ENCODE measurements around the gene KPNA5. TPM values are rescaled to one million over a fixed set of nuclear protein-coding genes. Genes with fewer than 3 reads are reported as not detected.

Gene KPNA5
- total and polyA plus RNA-seq, 9 donors: 6.4 to 20.4 (median 10.4) TPM

GRCh38 chr6:116772450-116772849 is 91.4 kb downstream of the KPNA5 start:
- Histone ChIP-seq H3K9me3 (replicated peaks; ENCODE audit: control insufficient read depth, low read depth, low read length) (no peaks in the 10 kb centered on the region), H3K27ac (ENCODE audit: low read length) (no peak overlapping the region), H3K36me3 (ENCODE audit: control insufficient read depth, insufficient read depth, low read length) (no peaks in the 10 kb centered on the region), H3K27me3 (ENCODE audit: control insufficient read depth, insufficient read depth, low read length) (no peaks in the 10 kb centered on the region), H3K4me3 (ENCODE audit: low read length) (no peak overlapping the region), H3K4me1 (ENCODE audit: control insufficient read depth, insufficient read depth, low read length) (no peaks in the 10 kb centered on the region)
- WGBS (ENCODE audit: insufficient coverage): 44% methylated on average over 1 of the region's 1 CpG
- DNase-seq: no peak

DNA sequence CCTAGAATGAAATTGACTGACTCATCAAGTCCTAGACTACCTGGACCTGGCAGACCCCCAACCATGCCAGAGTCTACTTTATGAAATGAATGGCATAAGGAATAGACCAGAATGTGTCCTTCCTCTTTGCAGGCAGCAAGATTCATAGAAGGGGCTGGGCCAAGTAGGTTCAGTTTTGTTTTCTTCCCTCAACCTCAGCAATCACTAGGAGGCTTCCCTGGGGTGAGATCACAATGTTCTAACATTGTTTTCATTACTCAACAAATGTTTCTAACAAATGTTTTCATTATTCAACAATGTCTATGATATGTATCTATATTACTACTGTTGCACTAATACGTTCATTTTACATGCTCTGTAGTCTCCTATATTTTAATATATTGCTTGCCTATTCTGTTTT is 92.9 kb downstream of the KPNA5 start:
- Histone ChIP-seq H3K4me3 (ENCODE audit: low read length) (no peak overlapping the region), H3K27ac (ENCODE audit: low read length) (no peak overlapping the region), H3K27me3 (ENCODE audit: control insufficient read depth, insufficient read depth, low read length) (no peaks in the 10 kb centered on the region), H3K4me1 (ENCODE audit: control insufficient read depth, insufficient read depth, low read length) (no peaks in the 10 kb centered on the region), H3K9me3 (replicated peaks; ENCODE audit: control insufficient read depth, low read depth, low read length) (no peaks in the 10 kb centered on the region), H3K36me3 (ENCODE audit: control insufficient read depth, insufficient read depth, low read length) (no peaks in the 10 kb centered on the region)
- no CpG with 5 or more reads among the region's 1 CpG for WGBS (ENCODE audit: insufficient coverage)
- DNase-seq: peak; percentile 13

- Histone ChIP-seq H3K9me3 (replicated peaks; ENCODE audit: control insufficient read depth, low read depth, low read length) (no peaks in the 10 kb centered on the region), H3K4me1 (ENCODE audit: control insufficient read depth, insufficient read depth, low read length) (no peaks in the 10 kb centered on the region), H3K36me3 (ENCODE audit: control insufficient read depth, insufficient read depth, low read length) (no peaks in the 10 kb centered on the region), H3K27ac (ENCODE audit: low read length) (no peak overlapping the region), H3K4me3 (ENCODE audit: low read length) (no peak overlapping the region), H3K27me3 (ENCODE audit: control insufficient read depth, insufficient read depth, low read length) (no peaks in the 10 kb centered on the region)
- no CpG with 5 or more reads among the region's 13 CpGs for WGBS (ENCODE audit: insufficient coverage)
- peak; percentile 61 for DNase-seq
Measured at GRCh38 chr6:116779573-116780164, 98.7 kb downstream of the KPNA5 start.

DNA sequence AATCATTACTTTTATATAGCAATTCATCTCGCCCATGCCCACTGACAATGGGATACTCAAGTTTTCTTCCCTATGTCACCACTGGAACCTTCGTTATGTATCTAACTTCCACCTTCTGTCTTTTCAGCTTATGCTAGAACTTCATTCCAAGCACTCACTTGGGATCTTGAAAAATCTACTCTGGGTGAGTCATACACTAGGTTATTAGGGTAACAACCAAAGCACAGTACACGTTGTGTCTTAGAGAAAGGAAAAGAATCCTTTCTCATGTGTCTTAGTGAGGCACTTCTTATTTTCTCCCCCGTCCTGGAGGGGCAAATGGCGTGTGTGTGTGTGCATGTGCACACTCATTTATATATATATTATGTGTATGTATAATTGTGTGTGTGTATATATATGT is 102.8 kb downstream of the KPNA5 start:
- no peak for DNase-seq
- no peaks in the 10 kb centered on the region for H3K4me1 ChIP-seq (ENCODE audit: control insufficient read depth, insufficient read depth, low read length)
- no peaks in the 10 kb centered on the region for H3K9me3 ChIP-seq (replicated peaks; ENCODE audit: control insufficient read depth, low read depth, low read length)
- no peaks in the 10 kb centered on the region for H3K36me3 ChIP-seq (ENCODE audit: control insufficient read depth, insufficient read depth, low read length)
- H3K4me3 ChIP-seq (ENCODE audit: low read length): no peak overlapping the region
- 74% methylated on average over 2 of the region's 5 CpGs for WGBS (ENCODE audit: insufficient coverage)
- no peaks in the 10 kb centered on the region for H3K27me3 ChIP-seq (ENCODE audit: control insufficient read depth, insufficient read depth, low read length)
- H3K27ac ChIP-seq (ENCODE audit: low read length): no peak overlapping the region

Other genes with a start within 250 kb of the KPNA5 start
- 3.8 TPM for gene CALHM6, start 219.8 kb upstream of the KPNA5 start, total RNA-seq
- 1 to 10 TPM; 1.8 to 5.3 (median 3.6) TPM for gene CALHM6, start 219.8 kb upstream of the KPNA5 start, polyA plus RNA-seq (ENCODE audit: insufficient read depth in 1 of 8, insufficient read length in 8 of 8, low replicate concordance in 1 of 8)
- gene CALHM5, start 169.6 kb upstream of the KPNA5 start, total RNA-seq: 3.7 TPM
- 1 to 10 TPM; 1.9 to 4.1 (median 2.6) TPM for gene CALHM5, start 169.6 kb upstream of the KPNA5 start, polyA plus RNA-seq (ENCODE audit: insufficient read depth in 1 of 8, insufficient read length in 8 of 8, low replicate concordance in 1 of 8)
- gene TRAPPC3L, start 135.5 kb upstream of the KPNA5 start, total RNA-seq: 0.09 TPM
- gene TRAPPC3L, start 135.5 kb upstream of the KPNA5 start, polyA plus RNA-seq (ENCODE audit: insufficient read depth in 1 of 8, insufficient read length in 8 of 8, low replicate concordance in 1 of 8): under 1 TPM in 7 of 8 donors, not detected in 1; 0.07 to 0.18 (median 0.11) TPM
- not detected for gene CALHM4, start 127.5 kb upstream of the KPNA5 start, total RNA-seq
- gene CALHM4, start 127.5 kb upstream of the KPNA5 start, polyA plus RNA-seq (ENCODE audit: insufficient read depth in 1 of 8, insufficient read length in 8 of 8, low replicate concordance in 1 of 8): under 1 TPM in 2 of 8 donors, not detected in 6; 0.15 to 0.23 TPM
- 56.0 TPM for gene RWDD1, start 109.7 kb upstream of the KPNA5 start, total RNA-seq
- 10 to 100 TPM; 52.3 to 65.7 (median 58.0) TPM for gene RWDD1, start 109.7 kb upstream of the KPNA5 start, polyA plus RNA-seq (ENCODE audit: insufficient read depth in 1 of 8, insufficient read length in 8 of 8, low replicate concordance in 1 of 8)
- 0.27 TPM for gene RSPH4A, start 64.7 kb upstream of the KPNA5 start, total RNA-seq
- under 1 TPM; 0.38 to 0.70 (median 0.52) TPM for gene RSPH4A, start 64.7 kb upstream of the KPNA5 start, polyA plus RNA-seq (ENCODE audit: insufficient read depth in 1 of 8, insufficient read length in 8 of 8, low replicate concordance in 1 of 8)
- 11.7 TPM for gene ZUP1, start 12.4 kb upstream of the KPNA5 start, total RNA-seq
- gene ZUP1, start 12.4 kb upstream of the KPNA5 start, polyA plus RNA-seq (ENCODE audit: insufficient read depth in 1 of 8, insufficient read length in 8 of 8, low replicate concordance in 1 of 8): 10 to 100 TPM in 1 of 8 donors, 1 to 10 TPM in 7; 6.9 to 10.7 (median 8.2) TPM
- 12.3 TPM for gene FAM162B, start 84.5 kb downstream of the KPNA5 start, total RNA-seq
- gene FAM162B, start 84.5 kb downstream of the KPNA5 start, polyA plus RNA-seq (ENCODE audit: insufficient read depth in 1 of 8, insufficient read length in 8 of 8, low replicate concordance in 1 of 8): 1 to 10 TPM; 4.6 to 9.3 (median 6.8) TPM
- gene GPRC6A, start 147.9 kb downstream of the KPNA5 start, total RNA-seq: not detected
- not detected for gene GPRC6A, start 147.9 kb downstream of the KPNA5 start, polyA plus RNA-seq (ENCODE audit: insufficient read depth in 1 of 8, insufficient read length in 8 of 8, low replicate concordance in 1 of 8)
- gene RFX6, start 196.0 kb downstream of the KPNA5 start, total RNA-seq: not detected
- gene RFX6, start 196.0 kb downstream of the KPNA5 start, polyA plus RNA-seq (ENCODE audit: insufficient read depth in 1 of 8, insufficient read length in 8 of 8, low replicate concordance in 1 of 8): under 1 TPM in 1 of 8 donors, not detected in 7; 0.06 TPM

Measured in muscle of leg (tissue), 11 donors.